NB4 (cell line): ENCODE data around the gene PALMD.
A peak's percentile ranks its signal among the peaks of the same experiment; 100 is the strongest.

Experiments
- DNase-seq: peaks from one replicate; pipeline ENCODE4 v3.0.0; 2010; ENCODE audit warnings: low read depth
- H3K4me3 ChIP-seq: one replicate; pipeline ENCODE4 v1.5.1; 2011; ENCODE audit warnings: mild to moderate bottlenecking, low read depth, low read length, moderate library complexity
- MYC ChIP-seq: IDR thresholded peaks from 2 replicates; pipeline ENCODE4 v1.6.1; 2011; ENCODE audit warnings: low read depth, low read length
- POLR2A ChIP-seq: IDR thresholded peaks from 2 replicates; pipeline ENCODE4 v1.6.1; 2011; ENCODE audit warnings: mild to moderate bottlenecking; ENCODE audit not compliant: insufficient read length; ENCODE audit errors: extremely low read depth
- TF ChIP-seq, protein P1 (sequence below): IDR thresholded peaks from 2 replicates; pipeline ENCODE4 v1.6.1; 2011; ENCODE audit warnings: low read depth, low read length
- TF ChIP-seq, protein P2 (sequence below): IDR thresholded peaks from one replicate; pipeline ENCODE4 v1.5.1; 2012; ENCODE audit warnings: low read depth, low read length

PALMD gene

DNA sequence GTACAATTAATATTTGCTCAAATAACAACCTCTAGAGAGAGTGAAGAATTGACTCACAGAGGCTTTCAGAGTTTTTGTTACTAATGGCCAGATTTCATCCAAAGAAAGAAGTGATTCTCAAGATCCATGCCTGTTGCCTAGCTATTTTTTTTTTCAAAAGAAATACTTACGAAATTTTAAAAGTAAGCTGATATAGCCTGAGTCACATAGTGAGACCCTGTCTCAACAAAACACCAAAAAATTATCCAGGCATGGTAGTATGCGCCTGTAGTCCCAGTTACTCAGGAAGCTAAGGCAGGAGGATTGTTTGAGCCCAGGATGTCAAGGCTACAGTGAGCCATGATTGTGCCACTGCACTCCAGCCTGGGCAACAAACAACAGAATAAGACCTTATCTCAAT, 14.6 kb downstream of the PALMD start:
- DNase-seq = no peak
- TF ChIP-seq MYC = no peak
- TF ChIP-seq, protein P1, sequence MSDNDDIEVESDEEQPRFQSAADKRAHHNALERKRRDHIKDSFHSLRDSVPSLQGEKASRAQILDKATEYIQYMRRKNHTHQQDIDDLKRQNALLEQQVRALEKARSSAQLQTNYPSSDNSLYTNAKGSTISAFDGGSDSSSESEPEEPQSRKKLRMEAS = no peak
- H3K4me3 ChIP-seq = no peak overlapping the region

- TF ChIP-seq, protein P2, sequence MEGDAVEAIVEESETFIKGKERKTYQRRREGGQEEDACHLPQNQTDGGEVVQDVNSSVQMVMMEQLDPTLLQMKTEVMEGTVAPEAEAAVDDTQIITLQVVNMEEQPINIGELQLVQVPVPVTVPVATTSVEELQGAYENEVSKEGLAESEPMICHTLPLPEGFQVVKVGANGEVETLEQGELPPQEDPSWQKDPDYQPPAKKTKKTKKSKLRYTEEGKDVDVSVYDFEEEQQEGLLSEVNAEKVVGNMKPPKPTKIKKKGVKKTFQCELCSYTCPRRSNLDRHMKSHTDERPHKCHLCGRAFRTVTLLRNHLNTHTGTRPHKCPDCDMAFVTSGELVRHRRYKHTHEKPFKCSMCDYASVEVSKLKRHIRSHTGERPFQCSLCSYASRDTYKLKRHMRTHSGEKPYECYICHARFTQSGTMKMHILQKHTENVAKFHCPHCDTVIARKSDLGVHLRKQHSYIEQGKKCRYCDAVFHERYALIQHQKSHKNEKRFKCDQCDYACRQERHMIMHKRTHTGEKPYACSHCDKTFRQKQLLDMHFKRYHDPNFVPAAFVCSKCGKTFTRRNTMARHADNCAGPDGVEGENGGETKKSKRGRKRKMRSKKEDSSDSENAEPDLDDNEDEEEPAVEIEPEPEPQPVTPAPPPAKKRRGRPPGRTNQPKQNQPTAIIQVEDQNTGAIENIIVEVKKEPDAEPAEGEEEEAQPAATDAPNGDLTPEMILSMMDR = no peak
- no peak for TF ChIP-seq POLR2A
- TF ChIP-seq, protein P1 = no peak
- TF ChIP-seq MYC = no peak
- DNase-seq = peak; percentile 14
- H3K4me3 ChIP-seq = no peak overlapping the region
Observed at GRCh38 chr1:99661780-99662179, 15.9 kb downstream of the PALMD start.

- H3K4me3 ChIP-seq = no peak overlapping the region
- TF ChIP-seq, protein P2 = no peak
- TF ChIP-seq, protein P1 = no peak
- TF ChIP-seq MYC (no peak), POLR2A (no peak)
- no peak for DNase-seq
Observed at GRCh38 chr1:99662539-99663080, 16.7 kb downstream of the PALMD start.

- TF ChIP-seq, protein P2 = no peak
- TF ChIP-seq MYC (no peak), POLR2A (no peak)
- TF ChIP-seq, protein P1 = no peak
- DNase-seq = no peak
- no peak overlapping the region for H3K4me3 ChIP-seq
Observed at GRCh38 chr1:99663501-99663900, 17.6 kb downstream of the PALMD start.

DNA sequence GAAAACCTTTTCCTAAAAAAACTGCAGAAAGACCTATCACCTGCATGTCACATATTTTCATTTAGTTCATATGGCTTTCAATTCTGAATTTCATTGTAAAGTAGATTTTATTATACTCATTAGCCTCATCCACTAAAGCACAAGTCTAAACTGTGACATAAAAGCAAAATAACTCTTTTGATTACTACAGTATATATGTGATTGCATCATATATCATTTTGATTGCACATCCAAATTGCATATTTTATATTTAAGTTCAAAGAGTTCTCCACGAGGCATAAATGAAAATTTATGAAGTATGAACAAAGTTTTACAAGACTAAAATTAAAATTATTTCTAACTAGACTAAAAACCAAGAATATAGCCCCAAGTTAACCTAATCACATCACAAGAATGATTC, 19.3 kb downstream of the PALMD start:
- TF ChIP-seq POLR2A = no peak
- TF ChIP-seq MYC = no peak
- TF ChIP-seq, protein P2 = no peak
- TF ChIP-seq, protein P1 = no peak
- no peak for DNase-seq
- H3K4me3 ChIP-seq = no peak overlapping the region

GRCh38 chr1:99669376-99669775, 23.5 kb downstream of the PALMD start:
- no peak for TF ChIP-seq POLR2A
- TF ChIP-seq, protein P2 = no peak
- TF ChIP-seq, protein P1 = no peak
- TF ChIP-seq MYC = no peak
- no peak for DNase-seq
- H3K4me3 ChIP-seq = no peak overlapping the region
